Calu3 (cell line): ENCODE results near the gene SIDT1. TPM values are rescaled to one million over a fixed set of nuclear protein-coding genes. Genes with fewer than 3 reads are reported as not detected.

Source experiments
- BruUV-seq: library from RNA; stranded (reverse); fragments of 400-500 nt; replicated peaks from 2 replicates; lab custom pipeline; 2021; lab: Mats Ljungman, UMichigan
- CTCF ChIA-PET: fragments of 300-600 bp; sonication (Branson Sonifier 250); formaldehyde crosslinking; loops from one replicate; lab custom pipeline; 2022; ENCODE audit warnings: antibody characterized with exemption; lab: Charles Lee
- DNase-seq: peaks from one replicate; pipeline ENCODE4 v3.0.0; 2022
- H3K27ac Mint-ChIP-seq: one replicate; pipeline ENCODE4 v1.8.0; 2022; ENCODE audit warnings: mixed read lengths; ENCODE audit not compliant: unreplicated experiment
- H3K27me3 Mint-ChIP-seq: one replicate; pipeline ENCODE4 v1.8.0; 2022; ENCODE audit warnings: mixed read lengths; ENCODE audit not compliant: unreplicated experiment
- H3K36me3 Mint-ChIP-seq: one replicate; pipeline ENCODE4 v1.8.0; 2022; ENCODE audit warnings: mild to moderate bottlenecking, moderate library complexity, mixed read lengths; ENCODE audit not compliant: insufficient read depth, unreplicated experiment
- H3K4me1 Mint-ChIP-seq: one replicate; pipeline ENCODE4 v1.8.0; 2022; ENCODE audit warnings: mild to moderate bottlenecking, low read depth, mixed read lengths; ENCODE audit not compliant: unreplicated experiment
- H3K4me3 Mint-ChIP-seq: one replicate; pipeline ENCODE4 v1.8.0; 2022; ENCODE audit warnings: mild to moderate bottlenecking, low read depth, moderate library complexity, mixed read lengths; ENCODE audit not compliant: unreplicated experiment
- H3K9me3 Mint-ChIP-seq: one replicate; pipeline ENCODE4 v1.8.0; 2022; ENCODE audit warnings: low read depth, mixed read lengths; ENCODE audit not compliant: unreplicated experiment
- intact Hi-C: fragments of 100-400 bp; cut with micrococcal nuclease; formaldehyde crosslinking; loops from one replicate; pipeline ENCODE4 v1.10.0; 2022; ENCODE audit not compliant: unreplicated experiment
- total RNA-seq: library from RNA; stranded (reverse); gene quantifications from 2 replicates; pipeline ENCODE4 v1.2.3, GENCODE V29; 2022
- TF ChIP-seq, protein P1 (sequence below): fragments of 200-600 bp; IDR thresholded peaks from one replicate; pipeline ENCODE4 v1.8.0; 2022; ENCODE audit warnings: antibody characterized with exemption; ENCODE audit not compliant: unreplicated experiment

The SIDT1 gene
- total RNA-seq, 1 experiment from 2014 or later: 0.87 TPM

DNA sequence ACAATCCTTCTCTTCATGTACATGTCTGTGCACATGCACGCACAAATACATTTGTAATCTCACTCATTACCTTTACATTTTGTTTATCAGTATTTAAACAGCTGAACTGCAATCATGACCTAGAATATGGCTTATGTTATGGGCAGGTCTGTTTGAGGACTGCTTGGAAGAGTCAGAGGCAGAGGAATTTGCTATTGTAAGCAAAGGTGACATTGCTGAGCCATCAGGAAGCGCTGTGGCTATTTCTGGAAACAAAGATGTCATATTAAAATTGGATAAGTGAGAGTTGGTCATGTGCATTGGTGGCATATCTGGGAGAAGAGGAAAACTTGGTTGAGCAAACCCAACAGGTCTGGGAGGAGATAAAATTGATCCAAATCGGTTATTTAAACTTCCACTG, 122.5 kb downstream of the SIDT1 start:
- Mint-ChIP-seq H3K9me3 (no peaks in the 10 kb centered on the region), H3K36me3 (no peaks in the 10 kb centered on the region), H3K4me1 (no peaks in the 10 kb centered on the region), H3K27me3 (no peaks in the 10 kb centered on the region), H3K4me3 (no peak overlapping the region), H3K27ac (no peak overlapping the region)
- DNase-seq: no peak
- CTCF ChIA-PET: no interaction called here
- TF ChIP-seq, protein P1, sequence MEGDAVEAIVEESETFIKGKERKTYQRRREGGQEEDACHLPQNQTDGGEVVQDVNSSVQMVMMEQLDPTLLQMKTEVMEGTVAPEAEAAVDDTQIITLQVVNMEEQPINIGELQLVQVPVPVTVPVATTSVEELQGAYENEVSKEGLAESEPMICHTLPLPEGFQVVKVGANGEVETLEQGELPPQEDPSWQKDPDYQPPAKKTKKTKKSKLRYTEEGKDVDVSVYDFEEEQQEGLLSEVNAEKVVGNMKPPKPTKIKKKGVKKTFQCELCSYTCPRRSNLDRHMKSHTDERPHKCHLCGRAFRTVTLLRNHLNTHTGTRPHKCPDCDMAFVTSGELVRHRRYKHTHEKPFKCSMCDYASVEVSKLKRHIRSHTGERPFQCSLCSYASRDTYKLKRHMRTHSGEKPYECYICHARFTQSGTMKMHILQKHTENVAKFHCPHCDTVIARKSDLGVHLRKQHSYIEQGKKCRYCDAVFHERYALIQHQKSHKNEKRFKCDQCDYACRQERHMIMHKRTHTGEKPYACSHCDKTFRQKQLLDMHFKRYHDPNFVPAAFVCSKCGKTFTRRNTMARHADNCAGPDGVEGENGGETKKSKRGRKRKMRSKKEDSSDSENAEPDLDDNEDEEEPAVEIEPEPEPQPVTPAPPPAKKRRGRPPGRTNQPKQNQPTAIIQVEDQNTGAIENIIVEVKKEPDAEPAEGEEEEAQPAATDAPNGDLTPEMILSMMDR: no peak
- intact Hi-C loops: no loop called here
- no TSS peak for BruUV-seq

DNA sequence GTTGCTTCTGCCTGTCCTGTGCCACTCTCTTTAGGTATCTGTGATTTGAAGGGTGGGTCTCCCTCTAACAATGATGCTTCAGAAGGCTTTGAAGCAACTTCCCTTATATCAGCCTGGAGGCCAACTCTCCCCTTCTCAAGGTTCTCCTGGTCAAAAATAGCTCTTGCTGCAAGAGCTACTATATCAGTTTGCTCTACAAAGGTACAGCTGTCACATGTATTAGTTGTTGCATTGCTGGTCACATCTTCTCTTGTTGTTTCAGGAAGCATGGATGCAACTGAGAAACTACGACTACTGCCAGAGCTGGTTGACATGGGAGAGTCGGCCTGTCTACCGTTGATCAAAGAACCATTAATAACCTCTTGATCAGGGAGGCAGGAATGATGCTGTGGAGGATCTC, 125.8 kb downstream of the SIDT1 start:
- CTCF ChIA-PET: no interaction called here
- no peaks in the 10 kb centered on the region for H3K27me3 Mint-ChIP-seq
- TF ChIP-seq, protein P1: no peak
- no peak overlapping the region for H3K4me3 Mint-ChIP-seq
- DNase-seq: no peak
- H3K4me1 Mint-ChIP-seq: peaks cover 4% of the 10 kb centered on the region
- no peak overlapping the region for H3K27ac Mint-ChIP-seq
- H3K36me3 Mint-ChIP-seq: peaks cover 4% of the 10 kb centered on the region
- H3K9me3 Mint-ChIP-seq: no peaks in the 10 kb centered on the region
- intact Hi-C loops: no loop called here
- BruUV-seq: no TSS peak

DNA sequence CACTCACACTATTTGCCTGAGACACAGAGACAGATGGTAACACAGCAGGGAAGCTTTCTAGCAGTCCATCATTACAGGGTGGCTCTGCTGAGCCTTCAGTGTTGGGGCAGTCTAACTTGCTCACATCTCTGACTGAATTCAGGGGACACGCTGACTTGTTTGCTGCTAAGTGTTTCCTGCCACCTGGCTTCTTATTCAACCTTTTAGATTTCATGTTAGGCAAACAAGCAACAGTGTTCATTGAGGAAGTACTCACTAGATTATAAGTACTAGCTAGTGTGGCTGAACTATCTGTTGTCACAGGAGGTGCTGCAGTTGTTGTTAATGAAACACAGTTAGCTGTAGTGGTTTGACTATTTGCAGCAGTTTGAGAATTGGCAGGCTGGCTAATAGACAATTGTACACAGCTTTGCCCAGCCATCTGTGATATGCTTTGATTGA, 126.8 kb downstream of the SIDT1 start:
- CTCF ChIA-PET: no interaction called here
- TF ChIP-seq, protein P1: no peak
- intact Hi-C loops: no loop called here
- no peak overlapping the region for H3K4me3 Mint-ChIP-seq
- H3K4me1 Mint-ChIP-seq: peaks cover 12% of the 10 kb centered on the region
- no peaks in the 10 kb centered on the region for H3K9me3 Mint-ChIP-seq
- no TSS peak for BruUV-seq
- H3K27me3 Mint-ChIP-seq: no peaks in the 10 kb centered on the region
- H3K27ac Mint-ChIP-seq: no peak overlapping the region
- peaks cover 4% of the 10 kb centered on the region for H3K36me3 Mint-ChIP-seq
- DNase-seq: no peak

- BruUV-seq: no TSS peak
- CTCF ChIA-PET: no interaction called here
- Mint-ChIP-seq H3K4me1 (peaks cover 18% of the 10 kb centered on the region), H3K9me3 (no peaks in the 10 kb centered on the region), H3K36me3 (peaks cover 4% of the 10 kb centered on the region), H3K27ac (no peak overlapping the region), H3K27me3 (no peaks in the 10 kb centered on the region), H3K4me3 (no peak overlapping the region)
- intact Hi-C loops: no loop called here
- no peak for DNase-seq
- TF ChIP-seq, protein P1: no peak
These were observed 127.6 kb downstream of the SIDT1 start for GRCh38 chr3:113659996-113660395.
